GM12873 (cell line): Measurements from ENCODE around the gene BAZ2B.
A peak's percentile ranks its signal among the peaks of the same experiment; 100 is the strongest.

Experiments
- TF ChIP-seq, protein P1 (sequence below): IDR thresholded peaks from 2 replicates; pipeline ENCODE4 v1.5.1; 2012; ENCODE audit warnings: low read depth, mild to moderate bottlenecking, moderate library complexity, low read length, control low read depth; ENCODE audit not compliant: insufficient read depth; ENCODE audit errors: missing control alignments

Gene BAZ2B

DNA sequence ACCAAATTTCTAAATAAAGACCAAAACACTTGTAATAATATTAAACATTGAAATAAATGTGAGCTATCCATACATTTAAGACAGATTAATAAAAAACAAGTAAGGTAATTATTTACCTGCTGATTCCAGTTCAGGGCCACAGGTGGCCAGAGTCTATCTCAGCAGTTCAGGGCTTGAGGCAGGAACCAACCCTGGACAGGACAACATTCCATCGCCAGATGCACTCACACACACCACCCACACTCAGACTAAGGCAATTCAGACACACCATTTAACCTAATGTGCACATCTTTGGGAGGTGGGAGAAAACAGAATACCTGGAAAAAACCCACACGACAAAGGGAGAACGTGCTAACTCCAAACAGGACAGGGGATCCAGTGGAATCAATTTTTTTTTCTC is 315.8 kb downstream of the BAZ2B start:
- TF ChIP-seq, protein P1, sequence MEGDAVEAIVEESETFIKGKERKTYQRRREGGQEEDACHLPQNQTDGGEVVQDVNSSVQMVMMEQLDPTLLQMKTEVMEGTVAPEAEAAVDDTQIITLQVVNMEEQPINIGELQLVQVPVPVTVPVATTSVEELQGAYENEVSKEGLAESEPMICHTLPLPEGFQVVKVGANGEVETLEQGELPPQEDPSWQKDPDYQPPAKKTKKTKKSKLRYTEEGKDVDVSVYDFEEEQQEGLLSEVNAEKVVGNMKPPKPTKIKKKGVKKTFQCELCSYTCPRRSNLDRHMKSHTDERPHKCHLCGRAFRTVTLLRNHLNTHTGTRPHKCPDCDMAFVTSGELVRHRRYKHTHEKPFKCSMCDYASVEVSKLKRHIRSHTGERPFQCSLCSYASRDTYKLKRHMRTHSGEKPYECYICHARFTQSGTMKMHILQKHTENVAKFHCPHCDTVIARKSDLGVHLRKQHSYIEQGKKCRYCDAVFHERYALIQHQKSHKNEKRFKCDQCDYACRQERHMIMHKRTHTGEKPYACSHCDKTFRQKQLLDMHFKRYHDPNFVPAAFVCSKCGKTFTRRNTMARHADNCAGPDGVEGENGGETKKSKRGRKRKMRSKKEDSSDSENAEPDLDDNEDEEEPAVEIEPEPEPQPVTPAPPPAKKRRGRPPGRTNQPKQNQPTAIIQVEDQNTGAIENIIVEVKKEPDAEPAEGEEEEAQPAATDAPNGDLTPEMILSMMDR, result no peak

DNA sequence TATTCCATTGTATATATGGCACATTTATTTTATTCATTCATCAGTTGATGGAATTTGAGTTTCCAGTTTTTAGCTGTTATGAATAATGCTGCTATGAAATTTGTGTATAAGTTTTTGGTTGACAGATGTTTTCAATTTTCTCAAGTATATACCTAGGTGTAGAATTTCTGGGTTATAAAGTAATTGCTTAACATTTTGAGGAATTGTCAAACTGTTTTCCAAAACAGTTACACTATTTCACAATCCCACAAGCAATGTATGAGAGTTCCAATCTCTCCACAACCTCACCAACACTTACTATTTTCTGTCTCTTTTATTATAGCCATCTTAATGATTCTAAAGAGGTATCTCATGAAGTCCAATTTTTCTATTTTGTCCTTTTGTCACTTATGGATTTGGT is 317.4 kb downstream of the BAZ2B start:
- TF ChIP-seq, protein P1, result no peak

DNA sequence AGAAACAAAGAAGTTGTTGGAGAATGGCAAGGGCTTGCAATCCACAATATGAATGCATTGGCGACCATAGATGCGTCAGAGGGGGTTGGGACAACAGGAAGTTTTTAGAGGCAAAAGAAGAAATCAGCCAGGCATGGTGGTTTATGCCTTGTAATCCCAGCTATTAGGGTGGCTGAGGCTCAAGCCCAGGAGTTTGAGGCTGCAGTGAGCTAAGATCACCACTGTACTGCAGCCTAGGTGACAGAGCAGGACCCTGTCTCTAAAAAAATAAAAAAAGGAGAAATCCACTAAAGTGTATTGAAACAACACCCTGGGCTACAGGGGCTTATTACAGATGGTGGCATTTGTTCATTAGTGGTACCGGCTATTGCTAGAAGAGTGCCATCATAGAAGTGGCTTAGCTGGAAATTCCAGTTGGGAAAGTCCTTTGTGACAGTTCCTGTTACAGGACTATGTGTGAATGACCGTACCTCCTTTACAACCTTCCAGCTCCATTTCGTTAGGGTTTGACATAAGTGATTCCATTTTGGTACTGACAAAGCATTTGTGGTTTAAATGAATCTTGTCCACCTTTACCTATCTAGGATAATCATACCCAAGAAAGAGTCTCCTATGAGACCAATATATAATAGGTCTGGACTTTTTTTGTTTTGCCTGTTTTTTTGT is 319.2 kb downstream of the BAZ2B start:
- TF ChIP-seq, protein P1, result peak; percentile 2

DNA sequence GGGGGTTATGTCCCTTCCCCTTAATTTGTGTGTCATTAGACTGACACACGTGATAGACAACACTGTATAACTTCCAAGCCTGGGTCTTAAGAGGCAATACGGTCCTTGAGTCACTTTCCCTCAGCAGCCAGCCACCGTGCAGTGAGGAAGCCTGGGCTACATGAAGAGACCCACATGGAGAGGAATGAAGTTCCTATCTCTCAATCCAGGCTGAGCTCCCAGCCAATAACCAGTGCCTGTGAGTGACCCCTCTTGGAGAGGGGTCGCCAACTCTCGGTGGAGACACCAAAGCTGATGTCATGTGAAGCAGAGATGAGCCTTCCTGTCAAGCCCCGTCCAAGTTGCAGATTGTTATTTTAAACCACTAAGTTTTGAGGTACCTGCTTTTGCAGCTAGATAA is 324.2 kb downstream of the BAZ2B start:
- TF ChIP-seq, protein P1, result no peak

DNA sequence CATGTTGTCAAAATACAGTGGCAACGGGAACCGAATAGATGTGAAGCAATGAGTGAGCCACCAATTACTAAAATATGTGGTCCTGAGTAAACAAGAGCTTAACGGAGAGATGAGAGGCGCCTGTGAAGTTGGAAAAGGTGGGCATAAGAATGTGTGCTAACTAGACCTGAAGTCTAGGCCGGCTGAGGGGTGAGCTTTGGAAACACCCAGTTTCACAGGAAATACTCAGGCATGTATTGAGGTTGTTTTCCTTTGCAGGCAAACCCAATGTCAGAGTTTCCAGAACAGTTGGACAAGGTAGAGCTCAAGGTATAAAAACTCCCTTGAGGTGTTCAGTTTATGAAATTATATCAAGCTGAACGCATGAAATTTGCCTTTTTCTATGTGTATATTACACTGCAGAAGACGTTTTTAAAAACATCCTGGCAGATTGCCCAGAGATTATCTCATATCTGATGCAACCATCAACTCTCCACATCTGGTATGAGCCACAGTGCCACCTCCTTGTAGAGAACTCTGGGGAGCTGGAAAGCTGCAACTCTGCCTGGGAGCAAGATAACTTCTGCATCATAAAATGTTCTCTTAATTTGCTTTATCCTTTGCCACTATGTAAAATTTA is 325.9 kb downstream of the BAZ2B start:
- TF ChIP-seq, protein P1, result no peak

DNA sequence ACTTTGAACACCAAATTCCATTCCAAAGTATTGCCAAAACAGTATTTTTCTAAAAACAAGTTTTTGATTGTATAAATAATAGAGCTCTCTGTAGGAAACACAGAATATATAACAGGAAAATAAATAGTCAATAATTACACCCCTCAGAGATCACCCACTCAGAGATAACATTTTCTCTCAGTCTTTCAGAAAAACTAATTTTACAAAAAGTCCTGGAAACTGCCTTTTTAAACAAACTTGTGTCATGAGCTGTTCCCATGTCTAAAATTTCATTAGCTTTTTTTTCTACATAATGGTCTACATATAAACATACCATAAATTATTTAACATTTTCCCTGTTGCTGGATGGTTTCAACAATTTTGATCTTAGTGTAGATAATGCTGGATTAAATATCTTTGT is 328.6 kb downstream of the BAZ2B start:
- TF ChIP-seq, protein P1, result no peak

DNA sequence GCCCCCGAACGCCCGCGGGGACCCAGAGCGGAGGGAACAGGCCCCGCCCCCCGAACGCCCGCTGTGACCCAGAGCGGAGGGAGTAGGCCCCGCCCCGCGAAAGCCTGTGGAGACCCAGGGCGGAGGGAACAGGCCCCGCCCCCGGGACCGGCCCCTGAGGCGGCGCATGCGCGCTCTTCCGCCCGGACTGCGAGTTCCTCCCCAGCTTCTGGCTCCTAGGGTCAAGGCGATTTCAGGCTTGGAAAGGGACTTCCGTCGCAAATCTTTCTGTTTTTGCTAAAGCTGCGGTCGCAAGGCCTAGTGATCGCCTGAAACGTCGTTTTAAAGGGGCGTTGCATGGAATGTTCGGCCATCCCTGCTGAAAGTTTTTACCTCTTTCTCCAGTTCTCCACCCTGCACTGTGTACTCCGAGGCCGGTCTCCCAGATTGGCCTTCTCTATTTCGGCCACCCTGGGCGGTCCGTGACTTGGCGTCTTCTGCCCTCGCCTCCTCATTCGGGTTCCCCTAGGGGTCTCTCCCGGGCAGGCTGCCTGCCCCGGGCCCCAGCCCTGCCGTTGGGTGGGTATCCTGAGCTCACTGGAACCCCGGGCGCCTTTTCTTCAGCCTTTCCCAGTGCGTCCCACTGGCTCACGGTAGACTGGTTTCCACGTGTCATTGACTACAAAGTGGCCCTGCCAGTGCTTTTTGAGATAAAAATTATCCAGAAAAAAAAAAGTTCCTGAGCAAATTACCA is 329.5 kb downstream of the BAZ2B start:
- TF ChIP-seq, protein P1, result no peak
